AML-193 (cell line): Measurements from ENCODE around the gene SLC66A2.

Experiments used
- DNase-seq, 2 experiments: peaks; one replicate each; lab custom pipeline; 2025; lab: John Stamatoyannopoulos, UW

SLC66A2 gene

DNA sequence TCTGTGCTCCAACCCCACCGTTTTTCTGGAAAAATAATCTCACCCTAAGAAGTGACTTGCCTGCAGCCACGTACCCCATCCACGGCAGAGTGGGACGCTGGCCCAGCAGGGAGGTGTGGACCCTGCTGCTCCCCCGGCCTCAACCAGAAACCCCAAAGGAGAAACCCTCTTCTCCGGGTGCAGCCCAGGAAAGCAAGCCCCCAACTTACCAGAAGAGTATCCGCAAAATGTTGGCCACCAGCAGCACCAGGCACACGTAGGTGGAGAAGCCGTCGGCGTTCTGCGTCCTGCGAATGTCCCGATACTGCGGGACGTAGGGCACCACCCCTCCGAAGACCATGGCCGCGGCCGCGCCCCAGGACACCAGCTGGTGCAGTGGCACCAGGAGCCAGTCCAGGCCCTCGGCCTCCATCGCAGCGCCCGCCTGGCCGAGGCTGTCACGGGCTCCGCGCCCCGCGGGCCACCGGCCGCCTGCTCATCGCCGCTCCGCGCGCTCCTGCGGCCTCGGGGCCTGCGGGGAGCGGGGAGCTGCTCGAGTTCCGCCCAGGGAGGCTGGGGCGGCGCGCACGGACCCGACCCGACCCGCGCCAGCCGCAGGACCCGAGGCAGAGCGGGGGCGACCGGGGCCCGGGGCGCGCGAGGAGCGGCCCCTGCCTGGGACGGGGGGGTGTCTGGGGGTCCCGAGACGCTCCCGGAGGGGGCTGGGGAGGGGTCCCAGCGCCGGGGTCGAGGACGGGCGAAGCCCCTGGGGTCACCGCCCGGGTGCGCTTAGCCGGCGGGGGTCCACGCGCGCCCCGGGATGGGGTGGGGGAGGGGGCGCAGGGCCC lies 725 bp downstream of the SLC66A2 start:
- DNase-seq = peak; percentile 13 to 16

DNA sequence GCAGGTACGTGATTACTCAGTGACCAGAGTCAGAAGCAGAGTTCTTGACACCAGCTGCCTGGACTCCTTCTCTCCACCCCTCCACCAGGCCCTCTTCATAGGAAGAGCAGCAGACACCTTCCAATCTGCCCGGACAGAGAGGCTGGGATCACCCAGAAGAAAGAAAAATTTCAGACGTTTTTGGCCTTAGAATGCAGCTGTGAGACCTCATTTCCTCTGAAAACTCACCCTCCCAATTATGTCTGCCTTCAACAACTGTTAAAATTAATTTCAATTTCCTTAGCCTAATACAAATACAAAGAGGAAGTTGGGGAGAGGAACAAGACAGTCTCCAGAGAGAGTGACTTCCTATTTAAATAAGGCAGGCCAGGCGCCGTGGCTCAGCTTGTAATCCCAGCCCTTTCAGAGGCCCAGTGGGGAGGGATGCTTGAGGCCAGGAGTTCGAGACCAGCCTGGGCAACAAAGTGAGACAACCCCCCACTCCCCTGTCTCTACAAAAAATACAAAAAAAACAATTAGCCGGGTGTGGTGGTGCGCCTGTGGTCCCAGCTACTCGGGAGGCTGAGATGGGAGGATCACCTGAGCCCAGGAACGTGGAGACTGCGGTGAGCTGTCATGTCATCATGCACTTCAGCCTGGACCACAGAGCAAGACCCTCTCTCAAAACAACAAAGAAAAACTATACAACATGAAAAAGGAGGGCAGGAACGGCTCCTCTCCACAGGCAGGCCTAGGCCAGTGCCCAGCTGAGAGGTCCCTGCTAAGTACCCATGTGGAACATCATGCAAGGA lies 1.6 kb downstream of the SLC66A2 start:
- peak; percentile 91 to 92 for DNase-seq

DNA sequence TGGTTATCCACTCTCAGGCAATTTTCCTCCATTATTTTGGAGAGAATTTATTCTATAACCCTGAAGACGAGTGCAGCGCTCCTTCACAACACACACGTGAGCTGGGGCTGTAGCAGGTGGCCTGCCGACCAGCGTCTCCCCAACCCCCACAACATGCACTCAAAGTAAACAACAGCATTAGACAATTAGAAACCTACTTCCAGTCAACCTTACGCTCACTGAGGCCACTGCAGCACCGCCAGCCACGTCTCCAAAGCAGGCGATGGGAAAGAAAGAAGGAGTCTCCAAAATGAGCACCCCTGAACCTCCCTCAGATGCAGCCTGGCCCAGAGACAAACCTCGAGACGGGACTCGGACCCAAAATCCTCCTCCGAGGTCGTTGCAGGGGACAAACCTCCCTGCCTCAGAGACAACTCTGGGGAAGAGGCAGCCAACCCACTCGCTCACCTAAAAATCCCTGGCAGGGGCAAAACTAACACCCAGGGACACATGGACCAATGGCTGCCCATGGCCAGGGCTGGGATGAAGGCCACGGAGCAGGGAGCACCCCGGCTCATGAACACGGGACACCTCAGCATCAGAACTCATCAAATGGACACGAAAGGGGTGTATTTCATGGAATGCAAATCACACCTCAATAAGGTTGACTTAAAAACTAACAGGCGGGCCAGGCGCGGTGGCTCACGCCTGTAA lies 2.6 kb downstream of the SLC66A2 start:
- DNase-seq = no peak

DNA sequence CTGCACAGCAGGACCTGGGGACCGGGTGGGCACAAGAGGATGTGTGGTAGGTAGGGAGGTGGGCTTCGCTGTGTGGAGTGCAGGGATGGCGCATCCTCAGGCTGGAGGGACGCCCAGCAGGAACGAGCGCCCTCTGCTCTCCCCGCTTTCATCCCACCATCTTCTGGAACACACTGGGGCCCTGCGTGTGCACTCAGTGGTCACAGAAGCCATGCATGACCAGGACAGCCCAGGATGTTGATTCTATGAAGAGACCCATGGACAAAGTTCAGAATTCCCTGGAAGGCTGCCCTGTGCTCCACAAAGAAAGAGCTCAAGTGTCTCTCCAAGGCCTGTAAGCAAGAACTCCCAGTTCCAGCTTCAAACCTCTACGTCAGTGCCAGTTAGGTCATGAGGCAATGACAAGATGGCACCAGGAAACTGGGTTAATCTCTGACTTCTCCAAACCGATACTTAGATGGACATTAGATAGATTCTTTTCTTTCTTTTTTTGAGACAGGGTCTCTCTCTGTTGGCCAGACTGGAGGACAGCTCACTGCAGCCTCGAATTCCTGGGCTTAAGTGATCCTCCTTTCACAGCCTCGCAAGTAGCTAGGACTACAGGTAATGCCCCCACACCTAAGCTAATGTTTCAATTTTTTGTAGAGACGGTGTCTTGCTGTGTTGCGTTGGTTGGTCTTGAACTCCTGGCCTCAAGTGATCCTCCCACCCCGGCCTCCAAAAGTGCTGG lies 3.4 kb downstream of the SLC66A2 start:
- no peak for DNase-seq

DNA sequence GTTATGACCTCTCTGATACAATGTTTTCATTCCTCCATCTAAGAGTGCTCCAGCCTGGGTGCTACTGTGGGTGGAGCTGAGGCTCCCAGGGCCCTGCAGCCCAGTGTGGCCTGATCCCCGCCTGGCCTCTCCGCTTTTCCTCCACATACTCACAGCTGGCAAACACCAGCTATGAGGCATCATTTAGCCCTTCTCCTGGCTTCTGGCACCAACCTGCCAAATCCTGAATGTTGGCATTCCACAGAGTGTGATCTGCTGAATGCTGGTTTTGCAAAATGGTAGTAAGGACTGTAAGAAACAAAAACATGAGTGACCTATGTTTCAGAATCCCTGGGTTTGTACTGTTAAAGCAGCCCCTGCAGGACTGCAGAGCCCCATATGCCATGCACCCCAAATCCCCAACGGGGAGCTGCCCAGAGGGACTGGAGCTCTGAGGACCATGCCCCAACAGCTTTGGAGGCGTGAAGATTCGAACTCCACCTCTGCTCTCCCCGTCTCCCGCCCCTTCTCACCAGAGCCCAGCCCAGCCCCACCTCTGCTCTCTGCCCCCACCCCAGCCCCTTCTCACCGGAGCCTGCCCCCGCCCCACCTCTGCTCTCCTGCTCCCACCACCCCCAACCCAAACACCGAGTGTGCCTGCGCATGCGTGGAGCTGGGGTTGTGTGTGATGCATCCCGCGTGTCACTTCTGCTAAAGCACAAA lies 4.2 kb downstream of the SLC66A2 start:
- no peak for DNase-seq

DNA sequence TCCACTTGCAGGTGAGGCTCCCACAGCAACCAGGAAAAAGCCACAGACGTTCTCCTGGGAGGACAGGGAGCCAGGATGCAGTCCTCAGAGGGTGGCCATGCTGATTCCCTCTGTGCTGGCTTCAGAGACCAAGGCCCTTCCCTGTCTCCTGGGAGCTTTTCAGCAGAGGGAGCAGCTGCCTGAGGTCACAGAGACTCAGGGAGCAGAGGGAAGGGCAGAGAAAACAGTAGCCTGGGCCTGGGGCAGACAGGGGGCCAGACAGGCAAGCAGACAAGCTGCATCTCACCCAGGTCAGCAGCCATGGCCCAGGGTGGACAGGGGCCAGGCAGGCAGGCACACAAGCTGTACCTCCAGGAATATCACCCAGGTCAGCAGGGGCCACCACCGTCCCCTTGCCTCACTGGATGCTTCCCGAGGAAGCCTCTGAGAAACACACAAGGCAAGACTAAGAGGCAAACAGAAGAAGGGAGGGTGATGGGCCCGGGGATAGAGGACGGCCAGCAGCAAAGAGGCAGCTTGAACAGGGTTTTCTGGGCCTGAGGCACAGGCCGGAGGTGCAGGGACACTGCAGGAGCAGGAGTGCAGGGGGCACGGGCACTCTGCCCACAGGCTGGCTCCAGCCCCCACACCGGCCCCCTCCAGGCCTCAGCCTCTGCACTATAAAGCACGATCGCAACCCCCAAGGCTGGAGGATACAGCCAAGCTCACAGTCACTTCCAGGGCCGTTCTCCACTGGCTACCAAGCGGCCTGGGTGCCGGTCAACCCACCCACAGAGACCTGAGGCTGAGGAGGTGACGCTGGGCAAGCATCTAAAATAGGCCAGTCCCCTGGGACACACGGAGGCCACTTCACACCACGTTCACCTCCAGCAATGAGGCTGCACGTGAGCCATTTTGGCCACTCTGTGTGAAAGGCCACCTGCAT lies 6.1 kb downstream of the SLC66A2 start:
- DNase-seq = no peak

DNA sequence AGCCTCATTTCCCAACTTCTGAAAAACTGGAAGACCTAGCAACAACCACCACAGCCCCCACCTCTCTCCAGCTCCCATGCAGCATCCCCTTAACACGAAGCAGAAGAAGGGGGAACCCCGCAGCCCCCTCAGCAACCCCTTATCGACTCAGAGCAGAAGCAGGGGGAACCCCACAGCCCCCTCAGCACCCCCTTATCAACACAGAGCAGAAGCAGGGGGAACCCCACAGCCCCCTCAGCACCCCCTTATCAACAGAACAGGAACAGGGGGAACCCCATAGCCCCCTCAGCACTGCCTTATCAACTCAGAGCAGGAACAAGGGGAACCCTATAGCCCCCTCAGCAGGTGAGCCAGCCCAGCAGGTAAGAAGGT lies 6.7 kb downstream of the SLC66A2 start:
- no peak for DNase-seq

DNA sequence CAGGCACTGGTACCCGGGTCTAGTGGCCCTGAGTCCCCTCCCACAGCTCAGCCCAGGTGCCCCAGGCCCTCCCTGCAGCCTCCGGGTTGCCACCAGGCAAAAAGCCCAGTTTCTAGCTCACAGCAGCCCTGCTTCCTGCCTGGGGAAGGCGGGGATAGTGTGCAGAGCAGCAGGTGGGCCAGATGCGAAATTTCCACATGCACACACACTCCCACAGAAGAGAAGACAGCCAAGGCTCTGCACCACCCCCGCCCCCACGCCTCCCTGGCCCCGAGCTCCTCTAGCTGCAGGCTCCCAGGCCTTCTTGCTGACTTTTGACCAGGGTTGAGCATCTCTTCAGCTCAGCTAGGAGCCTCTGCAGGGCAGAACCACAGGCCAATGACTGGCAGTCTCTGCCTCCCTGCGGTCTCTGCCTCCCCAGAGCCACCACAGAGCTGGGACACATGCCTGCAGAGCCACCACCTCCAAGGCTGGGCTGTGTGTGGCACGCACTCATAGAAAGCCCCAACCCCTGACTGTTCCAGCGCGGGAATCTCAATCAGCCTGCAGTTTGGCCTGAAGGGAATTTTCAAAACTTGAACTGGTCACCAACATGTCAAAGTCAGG lies 7.2 kb downstream of the SLC66A2 start:
- DNase-seq = no peak

DNA sequence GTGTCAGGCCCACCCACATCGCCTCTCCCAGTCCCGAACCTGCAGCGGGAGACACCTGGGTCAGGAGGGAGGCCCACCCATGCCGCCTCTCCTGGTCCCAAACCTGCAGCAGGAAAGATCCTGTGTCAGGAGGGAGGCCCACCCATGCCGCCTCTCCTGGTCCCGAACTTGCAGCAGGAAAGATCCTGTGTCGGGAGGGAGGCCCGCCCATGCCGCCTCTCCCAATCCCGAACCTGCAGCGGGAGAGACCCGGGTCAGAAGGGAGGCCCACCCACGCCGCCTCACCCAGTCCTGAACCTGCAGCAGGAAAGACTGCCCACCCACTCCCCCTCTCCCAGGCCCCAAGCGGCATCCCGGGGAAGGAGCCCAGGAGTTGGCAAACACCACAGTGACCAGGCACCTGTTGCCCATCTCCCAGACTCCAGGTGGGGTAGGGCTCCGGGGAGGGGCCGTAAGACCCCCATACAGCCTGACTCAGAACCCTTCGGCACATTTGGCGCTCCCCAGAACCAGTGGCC lies 7.8 kb downstream of the SLC66A2 start:
- no peak for DNase-seq

DNA sequence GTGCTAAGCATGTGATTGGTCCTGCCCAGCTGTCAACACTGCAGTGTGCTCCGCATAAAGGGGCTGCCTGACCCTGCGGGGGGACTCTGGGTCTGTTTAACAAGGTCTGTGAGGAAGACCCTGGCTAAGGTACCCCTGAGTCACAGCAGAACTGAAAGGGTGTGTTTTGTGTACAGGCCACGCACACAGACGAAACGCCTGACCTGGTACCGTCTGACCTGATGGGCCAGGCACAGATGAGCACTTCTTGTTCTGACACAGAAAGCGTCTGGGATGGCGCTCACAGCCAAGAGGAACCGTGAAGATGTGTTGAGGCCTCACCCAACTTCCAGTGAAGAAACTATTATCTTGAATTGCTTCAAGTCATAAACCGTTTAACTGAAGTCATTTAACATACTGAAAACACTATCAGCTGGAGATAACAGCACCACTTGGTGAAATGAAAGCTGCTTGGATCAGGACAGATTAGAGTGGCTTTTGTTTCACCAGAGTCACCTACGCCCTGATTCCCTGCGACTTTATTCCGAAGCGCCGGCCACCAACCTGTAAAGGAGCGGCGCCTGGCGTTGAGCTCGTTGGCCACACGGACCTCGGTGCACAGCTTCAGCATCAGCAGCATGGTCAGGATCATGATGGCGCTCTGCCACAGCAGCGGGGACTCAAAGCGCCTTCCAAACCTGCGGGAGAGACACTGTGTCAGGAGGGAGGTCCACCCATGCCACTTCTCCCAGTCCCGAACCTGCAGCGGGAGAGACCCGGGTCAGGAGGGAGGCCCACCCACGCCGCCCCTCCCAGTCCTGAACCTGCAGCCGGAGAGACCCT lies 8.5 kb downstream of the SLC66A2 start:
- no peak for DNase-seq

DNA sequence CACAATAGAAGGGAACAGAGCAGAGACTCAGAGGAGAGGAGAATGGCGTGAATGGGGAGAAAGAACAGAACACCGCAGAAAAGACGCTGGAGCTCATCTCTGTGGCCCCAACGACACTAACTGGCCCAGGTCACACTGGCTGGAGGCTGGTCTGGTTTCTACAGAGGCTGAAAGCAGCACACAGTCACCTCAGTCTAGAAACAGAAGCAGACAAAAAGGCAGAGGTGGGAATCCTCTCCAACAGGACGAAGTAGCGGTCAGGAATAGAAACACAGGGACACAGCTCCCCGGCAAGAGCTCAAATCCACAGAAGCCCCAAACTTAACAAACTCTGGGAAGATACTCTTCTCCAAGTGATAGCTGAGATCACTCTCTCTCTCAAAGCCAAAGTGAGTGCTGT lies 9.2 kb downstream of the SLC66A2 start:
- DNase-seq = no peak

DNA sequence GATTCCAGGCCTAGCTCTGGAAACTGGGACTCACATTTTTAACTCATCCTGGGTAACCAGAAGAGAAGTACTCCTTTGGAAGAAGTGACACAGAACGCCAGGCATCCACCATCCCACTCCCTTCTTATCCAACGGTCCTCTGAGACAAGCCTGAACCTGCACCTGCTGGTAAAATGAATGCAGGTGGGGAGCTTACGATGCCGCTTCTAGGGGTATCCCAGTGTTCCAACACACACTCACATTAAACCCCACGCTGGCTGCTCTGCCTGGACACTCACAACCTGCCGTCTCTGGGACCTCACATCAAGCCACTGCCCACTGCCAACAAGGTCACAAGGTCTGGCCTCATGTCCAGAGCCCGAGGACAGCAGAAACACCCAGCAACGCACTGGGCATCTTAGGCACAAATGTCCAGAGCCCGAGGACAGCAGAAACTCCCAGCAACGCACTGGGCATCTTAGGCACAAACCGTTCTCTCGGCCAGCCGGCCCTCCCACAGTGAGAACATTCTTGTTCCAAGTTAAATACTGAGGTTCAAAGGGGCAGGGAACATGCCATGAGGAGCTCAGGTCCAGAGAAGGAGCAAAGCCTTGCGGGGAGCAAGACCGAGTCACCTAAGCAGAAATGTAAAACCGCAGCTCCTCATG lies 9.9 kb downstream of the SLC66A2 start:
- DNase-seq = no peak

DNA sequence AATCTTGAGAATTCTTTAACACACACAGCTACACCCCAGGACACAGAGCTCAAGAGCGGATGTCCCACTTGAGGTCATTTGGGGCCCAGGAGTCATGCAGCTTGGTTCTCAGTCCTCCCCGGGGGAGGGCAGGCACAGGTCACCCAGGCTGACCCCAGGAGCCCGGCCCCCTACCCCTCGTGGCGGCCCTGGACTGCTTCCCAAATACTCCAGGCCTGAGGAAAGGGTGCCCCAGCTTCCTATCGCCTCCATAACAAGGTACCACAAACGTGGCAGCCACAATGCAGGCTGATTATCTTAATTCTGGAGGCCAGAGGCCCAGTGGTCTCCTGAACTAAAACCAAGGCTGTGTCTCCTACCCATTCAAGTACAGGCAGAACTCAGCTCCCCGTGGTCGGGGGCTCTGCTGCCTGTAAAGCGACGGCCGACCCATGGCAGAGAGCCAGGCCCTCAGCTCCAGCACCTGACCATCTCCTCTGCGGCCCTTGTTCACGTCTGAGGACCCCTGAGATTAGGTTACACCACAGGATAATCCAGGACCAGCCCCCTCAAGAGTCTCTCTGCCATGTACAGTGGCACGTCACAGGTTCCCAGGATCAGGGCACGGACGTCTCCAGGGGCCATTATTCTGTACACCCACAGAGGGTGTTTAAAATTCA lies 10.5 kb downstream of the SLC66A2 start:
- no peak for DNase-seq

DNA sequence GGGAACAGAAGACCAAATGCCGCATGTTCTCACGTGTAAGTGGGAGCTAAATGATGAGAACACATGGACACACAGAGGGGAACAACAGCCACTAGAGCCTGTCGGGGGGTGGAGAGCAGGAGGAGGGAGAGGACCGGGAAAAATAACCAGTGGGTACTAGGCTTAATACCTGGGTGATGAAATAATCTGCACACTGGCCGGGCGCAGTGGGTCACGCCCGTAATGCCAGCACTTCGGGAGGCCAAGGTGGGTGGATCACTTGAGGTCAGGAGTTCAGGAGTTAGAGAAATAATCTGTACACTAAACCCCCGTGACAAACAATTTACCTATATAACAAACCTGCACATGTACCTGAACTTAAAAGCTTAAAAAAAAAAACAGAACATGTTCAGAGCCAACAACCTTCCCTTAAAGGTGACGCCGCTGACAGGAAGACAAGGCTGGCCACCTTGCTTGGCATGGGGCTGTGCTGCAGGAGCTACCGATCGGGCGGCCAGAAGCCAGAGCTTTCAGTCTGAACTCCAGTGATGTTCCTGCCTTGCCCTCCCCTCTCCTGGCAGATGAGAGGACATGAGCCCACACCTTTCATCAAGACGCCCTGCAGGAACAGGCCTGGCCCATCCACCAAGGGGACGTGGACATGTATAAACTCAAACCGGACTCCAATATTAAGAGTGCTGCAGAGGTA lies 11.2 kb downstream of the SLC66A2 start:
- no peak for DNase-seq

DNA sequence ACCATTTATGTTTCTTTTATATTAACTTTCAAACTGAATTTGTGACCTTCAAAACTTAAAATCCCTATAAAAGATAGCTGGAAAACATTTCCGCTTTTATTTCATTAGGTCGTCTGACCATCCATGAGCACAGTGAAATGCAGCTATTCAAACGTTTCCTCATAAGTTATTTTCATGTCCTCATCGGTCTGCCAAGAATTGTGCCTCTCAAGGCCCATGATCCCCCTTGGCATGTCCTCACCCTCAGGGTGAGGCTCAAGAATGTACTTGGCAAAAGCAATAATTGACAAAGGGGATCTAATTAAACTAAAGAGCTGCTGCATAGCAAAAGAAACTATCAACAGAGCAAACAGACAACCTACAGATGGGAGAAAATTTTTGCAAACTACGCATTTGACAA lies 12.4 kb downstream of the SLC66A2 start:
- no peak for DNase-seq

DNA sequence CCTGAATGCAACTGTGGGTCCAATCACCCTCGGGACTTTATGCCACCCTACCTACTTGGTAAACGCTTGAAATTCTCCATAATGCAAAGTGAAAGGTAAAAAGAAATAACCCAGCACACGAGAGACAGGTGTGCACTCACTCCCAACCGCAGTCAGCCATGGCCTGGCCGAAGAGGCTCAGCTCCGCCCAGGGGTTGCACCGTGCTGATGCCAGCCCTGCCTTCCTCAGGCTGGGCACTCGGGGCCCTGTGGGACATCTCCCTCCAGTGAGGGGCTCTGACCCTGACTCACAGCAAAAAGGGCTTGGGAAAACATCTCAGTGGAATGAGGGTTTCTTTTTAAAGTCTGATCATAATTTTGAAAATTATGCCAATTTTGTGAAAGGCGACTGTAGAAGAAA lies 13.3 kb downstream of the SLC66A2 start:
- DNase-seq = no peak
